Activated T-helper 2 cell treated with anti-CD3 and anti-CD28 coated beads, Interferon-gamma antibody, Interleukin-2, Interleukin-4, amounts not matched to agents 10 μg/mL and 5 μg/mL and 100 μg/mL, durations not matched to agents 14 hours and 24 hours and 36 hours (primary cell): ENCODE data around the gene DHX35. TPM values are rescaled to one million over a fixed set of nuclear protein-coding genes. Genes with fewer than 3 reads are reported as not detected.

Source experiments
- DNase-seq: peaks from one replicate; pipeline ENCODE4 v3.0.0; 2021; ENCODE audit warnings: low spot score
- H3K27ac Mint-ChIP-seq: one replicate; pipeline ENCODE4 v1.8.0; 2021; ENCODE audit warnings: mixed read lengths
- H3K27me3 Mint-ChIP-seq: one replicate; pipeline ENCODE4 v1.8.0; 2021; ENCODE audit warnings: low read depth, mixed read lengths
- H3K36me3 Mint-ChIP-seq: one replicate; pipeline ENCODE4 v1.8.0; 2021; ENCODE audit warnings: low read depth, mixed read lengths
- H3K4me1 Mint-ChIP-seq: one replicate; pipeline ENCODE4 v1.8.0; 2021; ENCODE audit warnings: low read depth, mixed read lengths
- H3K4me3 Mint-ChIP-seq: one replicate; pipeline ENCODE4 v1.8.0; 2021; ENCODE audit warnings: low read depth, mild to moderate bottlenecking, moderate library complexity, mixed read lengths
- H3K9me3 Mint-ChIP-seq: one replicate; pipeline ENCODE4 v1.8.0; 2021; ENCODE audit warnings: mixed read lengths
- intact Hi-C: fragments of 100-400 bp; cut with micrococcal nuclease; formaldehyde crosslinking; loops from one replicate; pipeline ENCODE4 v1.15.1; 2023
- total RNA-seq: library from RNA; stranded (reverse); gene quantifications from 2 replicates; pipeline ENCODE4 v1.2.3, GENCODE V29; 2022

DHX35 gene
- total RNA-seq, 1 donor from 2014 or later = 14.8 TPM

DNA sequence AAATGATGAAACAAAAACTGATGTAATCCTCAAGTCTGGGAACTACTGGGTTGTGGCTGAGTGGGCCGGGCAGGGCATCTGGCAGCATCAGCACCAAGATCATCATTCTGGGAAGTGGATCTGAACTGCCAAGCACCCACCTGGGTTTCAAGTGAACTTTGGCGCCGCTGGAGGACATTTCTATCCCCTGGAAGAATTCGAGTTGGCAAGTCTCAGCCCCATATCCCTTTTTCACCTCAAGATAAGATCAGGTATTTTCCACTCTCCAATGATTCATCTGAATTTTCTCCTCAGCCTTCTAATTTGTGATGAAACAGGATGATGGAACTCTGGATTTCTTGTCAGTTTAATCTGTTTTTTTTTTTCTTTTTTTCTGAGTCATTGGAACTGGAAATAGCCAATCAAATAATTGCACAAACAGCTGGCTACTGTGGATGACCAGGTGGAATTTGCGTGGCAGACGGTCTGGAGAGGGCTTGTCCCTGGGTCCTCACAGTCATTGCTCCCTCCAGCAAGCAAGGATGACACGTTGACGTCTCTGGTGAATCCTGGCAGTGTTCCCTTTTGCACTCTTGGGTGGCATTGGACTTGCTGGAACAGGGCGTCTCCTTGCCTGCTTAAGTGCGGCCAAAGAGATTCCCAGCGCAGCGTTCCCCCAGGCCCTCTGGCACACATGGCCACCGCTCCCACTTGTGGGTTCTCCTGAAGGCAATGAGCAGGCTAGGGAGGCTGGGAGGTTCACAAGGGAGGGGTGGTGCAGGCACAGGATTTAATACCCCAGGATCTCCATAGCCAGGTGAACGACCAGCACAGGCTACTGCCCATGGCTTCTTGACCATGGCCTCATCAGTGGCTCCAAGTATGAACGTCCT lies 80.4 kb downstream of the DHX35 start:
- intact Hi-C loops = loop anchor here (10.0 kb wide), 1 partner anchor 48 kb away; no protein-coding TSS in a partner anchor
- no peaks in the 10 kb centered on the region for H3K27me3 Mint-ChIP-seq
- no peaks in the 10 kb centered on the region for H3K4me1 Mint-ChIP-seq
- no peak overlapping the region for H3K4me3 Mint-ChIP-seq
- no peak for DNase-seq
- peaks cover 36% of the 10 kb centered on the region for H3K36me3 Mint-ChIP-seq
- no peaks in the 10 kb centered on the region for H3K9me3 Mint-ChIP-seq
- peak overlapping the region; percentile 24 for H3K27ac Mint-ChIP-seq

DNA sequence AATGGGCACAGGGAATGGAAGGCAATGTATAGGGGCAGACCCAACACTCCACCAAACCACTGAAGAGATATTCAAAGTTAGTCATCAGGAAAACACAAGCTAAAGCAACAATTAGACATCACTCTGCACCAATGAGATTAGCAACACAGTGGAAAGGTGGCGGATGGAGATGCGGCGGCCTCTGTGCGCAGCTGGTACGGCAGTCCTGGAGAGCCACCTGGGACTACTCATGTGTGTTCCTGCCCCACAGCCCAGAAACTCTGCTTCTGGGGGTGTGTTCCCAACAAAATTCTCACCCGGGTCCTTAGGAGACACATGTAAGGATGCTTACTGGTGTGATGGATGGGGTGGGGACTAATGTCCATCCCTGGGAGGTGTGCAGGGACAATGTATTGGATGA lies 82.4 kb downstream of the DHX35 start:
- Mint-ChIP-seq H3K27me3 (no peaks in the 10 kb centered on the region), H3K9me3 (no peaks in the 10 kb centered on the region), H3K36me3 (peaks cover 18% of the 10 kb centered on the region), H3K27ac (no peak overlapping the region), H3K4me3 (no peak overlapping the region), H3K4me1 (peaks cover under 1% of the 10 kb centered on the region)
- DNase-seq = no peak
- intact Hi-C loops = loop anchor here (10.0 kb wide), 1 partner anchor 50 kb away; no protein-coding TSS in a partner anchor

DNA sequence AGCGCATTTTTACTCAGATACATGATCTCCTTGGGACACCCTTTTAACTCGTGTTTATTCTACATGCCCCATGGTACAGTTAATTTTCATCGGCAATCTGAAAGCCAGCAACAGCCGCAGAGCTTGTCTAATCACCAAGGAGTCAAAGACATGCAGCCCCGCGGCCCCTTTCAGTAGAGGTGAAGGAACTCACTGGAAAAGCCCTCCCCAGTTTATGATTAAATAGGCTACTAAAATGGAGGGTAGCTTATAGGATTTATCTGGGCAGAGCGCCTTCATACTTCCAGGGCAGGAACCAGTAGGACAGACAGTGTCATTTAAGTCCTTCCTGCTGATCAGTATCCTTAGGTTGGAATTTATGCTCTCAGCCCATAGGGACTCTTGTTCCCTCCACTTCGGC lies 83.5 kb downstream of the DHX35 start:
- Mint-ChIP-seq H3K36me3 (peaks cover 10% of the 10 kb centered on the region), H3K4me3 (no peak overlapping the region), H3K27me3 (no peaks in the 10 kb centered on the region), H3K9me3 (no peaks in the 10 kb centered on the region), H3K4me1 (peaks cover 3% of the 10 kb centered on the region), H3K27ac (no peak overlapping the region)
- DNase-seq = no peak
- intact Hi-C loops = loop anchor here (10.0 kb wide), 1 partner anchor 51 kb away; no protein-coding TSS in a partner anchor

DNA sequence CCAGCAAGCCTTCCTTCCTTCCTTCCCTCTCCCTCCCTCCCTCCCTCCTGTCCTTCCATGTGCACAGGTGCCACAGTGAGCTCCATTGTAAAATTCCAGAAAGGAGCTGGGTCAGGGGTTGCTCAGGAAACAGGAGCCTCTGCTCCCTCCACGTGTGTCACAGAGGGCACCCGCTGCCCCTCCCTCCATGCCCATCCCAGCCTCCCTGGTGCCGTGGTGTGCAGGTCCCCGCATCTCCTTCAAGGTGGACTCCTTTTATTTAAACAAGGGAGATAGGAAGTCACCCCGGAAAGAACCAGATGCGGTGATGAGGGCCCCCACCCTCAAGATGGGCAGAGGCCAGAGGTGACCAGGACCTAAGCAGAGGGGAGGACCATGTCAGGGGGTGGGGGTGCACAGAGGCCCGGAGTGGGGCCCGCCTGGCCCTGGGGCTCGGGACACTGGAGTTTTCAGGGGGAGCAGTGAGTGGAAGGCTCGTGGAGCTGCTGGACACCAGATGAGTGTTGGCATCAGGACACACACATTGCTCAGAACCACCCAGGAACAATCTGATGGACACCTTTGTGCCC lies 85.4 kb downstream of the DHX35 start:
- Mint-ChIP-seq H3K9me3 (no peaks in the 10 kb centered on the region), H3K36me3 (peaks cover 8% of the 10 kb centered on the region), H3K4me3 (no peak overlapping the region), H3K4me1 (peaks cover 3% of the 10 kb centered on the region), H3K27ac (no peak overlapping the region), H3K27me3 (peaks cover 7% of the 10 kb centered on the region)
- intact Hi-C loops = loop anchor here (10.0 kb wide), 1 partner anchor 53 kb away; no protein-coding TSS in a partner anchor
- DNase-seq = no peak

DNA sequence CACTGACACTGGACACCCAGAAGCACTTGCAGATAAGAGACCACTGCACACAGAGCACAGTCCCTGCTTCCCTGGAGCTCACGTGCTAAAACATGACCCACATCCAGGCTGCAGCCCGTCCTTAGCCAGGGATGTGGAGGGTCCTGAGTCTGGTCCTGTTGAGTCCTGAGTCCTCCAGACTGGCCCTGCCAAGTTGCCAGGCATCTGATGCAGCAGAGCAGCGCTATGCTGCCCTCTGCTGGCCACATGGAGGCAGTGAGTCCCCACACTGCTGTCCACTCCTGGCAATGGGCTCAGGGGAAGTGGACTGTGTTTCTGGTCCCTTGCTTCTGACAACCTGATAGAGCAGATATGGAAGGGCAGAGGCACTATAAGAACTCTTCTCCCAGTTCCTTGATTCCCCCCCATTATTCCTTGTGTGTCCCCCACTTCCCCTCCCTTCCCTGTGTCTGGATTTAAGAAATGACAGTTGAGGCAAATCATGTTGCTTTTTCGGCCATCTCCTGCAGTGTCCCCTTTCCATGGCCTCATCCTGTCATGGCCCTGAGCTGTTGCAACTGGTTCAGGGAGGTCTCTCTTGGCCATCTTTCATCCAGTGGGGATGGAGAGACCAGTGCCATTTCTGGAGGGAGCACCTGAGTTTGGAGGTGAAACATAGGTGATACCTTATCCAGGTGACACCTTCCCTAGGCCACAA lies 86.0 kb downstream of the DHX35 start:
- no peak overlapping the region for H3K4me3 Mint-ChIP-seq
- peaks cover 4% of the 10 kb centered on the region for H3K36me3 Mint-ChIP-seq
- H3K27me3 Mint-ChIP-seq = peaks cover 10% of the 10 kb centered on the region
- peak overlapping the region; percentile 25 for H3K27ac Mint-ChIP-seq
- H3K4me1 Mint-ChIP-seq = peaks cover 3% of the 10 kb centered on the region
- DNase-seq = peak; percentile 63
- intact Hi-C loops = loop anchor here (1.0 to 10.0 kb wide), 4 partner anchors 27 to 402 kb away; partner anchors contain the start of gene FAM83D
- H3K9me3 Mint-ChIP-seq = no peaks in the 10 kb centered on the region

DNA sequence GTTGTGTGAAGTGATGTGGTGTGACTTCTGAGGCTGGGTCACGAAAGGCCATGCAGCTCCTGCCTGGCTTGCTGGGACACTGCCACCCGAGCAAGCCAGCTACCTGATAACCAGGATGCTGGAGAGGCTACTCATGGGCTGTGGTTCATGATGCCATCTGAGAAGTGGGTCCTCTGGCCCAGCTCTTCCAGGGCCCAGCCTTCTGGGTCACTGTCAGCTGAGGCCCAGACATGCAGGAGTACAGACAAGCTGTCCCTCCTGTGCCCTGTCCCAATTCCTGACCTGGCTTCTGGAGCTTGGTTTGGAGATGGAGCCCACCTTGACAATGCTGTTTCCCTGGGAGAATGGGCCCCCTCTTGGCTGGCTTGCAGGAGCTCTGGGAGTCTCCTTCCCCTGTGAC lies 87.0 kb downstream of the DHX35 start:
- Mint-ChIP-seq H3K36me3 (no peaks in the 10 kb centered on the region), H3K9me3 (no peaks in the 10 kb centered on the region), H3K4me3 (no peak overlapping the region), H3K27me3 (peaks cover 12% of the 10 kb centered on the region), H3K4me1 (peaks cover 3% of the 10 kb centered on the region), H3K27ac (no peak overlapping the region)
- no peak for DNase-seq
- intact Hi-C loops = loop anchor here (2.0 to 10.0 kb wide), 2 partner anchors 28 to 54 kb away; no protein-coding TSS in a partner anchor

DNA sequence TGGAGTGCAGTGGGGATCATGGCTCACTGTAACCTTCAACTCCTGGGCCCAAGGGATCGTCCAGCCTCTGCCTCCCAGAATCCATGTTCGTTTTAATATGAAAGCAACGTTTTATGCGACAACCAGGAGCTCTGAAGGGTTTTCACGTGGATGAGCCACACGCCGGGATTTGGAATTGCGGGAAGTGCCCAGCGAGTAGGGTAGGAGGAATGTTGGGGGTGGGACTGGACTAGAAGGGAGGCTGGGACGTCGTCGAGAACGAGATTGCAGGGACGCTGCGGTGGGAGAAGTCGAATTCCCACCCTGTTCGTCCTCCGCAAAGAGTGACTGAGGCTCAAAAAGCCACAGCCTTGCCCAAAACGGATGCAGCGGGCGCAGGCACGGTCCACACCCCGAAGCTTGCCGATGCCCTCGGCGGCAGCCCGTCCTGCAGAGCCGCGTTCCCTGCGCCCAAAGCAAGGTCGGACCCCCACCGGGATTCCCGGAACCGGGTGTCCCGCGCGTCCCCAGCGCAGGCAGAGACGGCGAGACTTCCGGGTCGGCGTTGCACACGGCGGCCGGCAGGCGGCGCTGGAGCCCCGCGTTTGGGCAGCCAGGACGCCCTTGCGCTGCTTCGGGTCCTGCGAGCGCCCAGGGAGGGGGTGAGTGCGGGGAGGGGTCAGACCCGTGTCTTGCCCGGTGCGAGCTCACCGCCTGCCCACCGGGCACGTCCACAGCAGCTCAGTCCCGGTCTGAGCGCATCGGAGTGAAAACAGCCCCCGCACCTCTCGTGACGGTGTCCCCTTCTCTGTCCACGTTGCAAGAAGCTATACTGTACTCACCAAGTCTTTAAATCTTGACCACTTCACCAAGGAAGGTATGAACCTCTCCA lies 87.8 kb downstream of the DHX35 start:
- peak overlapping the region; percentile 68 for H3K27ac Mint-ChIP-seq
- DNase-seq = peak; percentile 75
- H3K27me3 Mint-ChIP-seq = peaks cover 12% of the 10 kb centered on the region
- intact Hi-C loops = loop anchor here (1.0 to 10.0 kb wide), 3 partner anchors 29 to 55 kb away; no protein-coding TSS in a partner anchor
- peak overlapping the region; percentile 83 for H3K4me3 Mint-ChIP-seq
- H3K4me1 Mint-ChIP-seq = peaks cover 3% of the 10 kb centered on the region
- H3K36me3 Mint-ChIP-seq = no peaks in the 10 kb centered on the region
- no peaks in the 10 kb centered on the region for H3K9me3 Mint-ChIP-seq

DNA sequence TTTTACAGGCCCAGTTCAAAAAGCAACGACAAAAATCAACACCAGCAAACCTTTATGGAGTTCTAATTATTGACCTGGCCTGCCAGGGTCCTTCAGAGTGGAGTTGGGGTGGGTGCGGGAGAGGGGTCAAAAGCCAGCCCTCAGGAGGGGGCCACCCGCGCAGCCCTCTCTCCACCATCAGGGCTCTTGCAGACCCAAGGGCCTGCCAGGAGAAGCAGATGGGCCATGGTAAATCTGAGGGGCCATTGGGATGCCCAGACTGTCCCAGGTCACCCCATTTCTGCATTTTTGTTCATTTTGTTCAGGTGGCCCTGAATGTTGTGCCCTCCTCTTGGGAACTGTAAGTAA lies 88.4 kb downstream of the DHX35 start:
- Mint-ChIP-seq H3K4me1 (peaks cover 3% of the 10 kb centered on the region), H3K27me3 (peaks cover 12% of the 10 kb centered on the region), H3K36me3 (no peaks in the 10 kb centered on the region), H3K27ac (no peak overlapping the region), H3K9me3 (no peaks in the 10 kb centered on the region), H3K4me3 (peak overlapping the region; percentile 83)
- intact Hi-C loops = loop anchor here (1.0 kb wide), 1 partner anchor 31 kb away; no protein-coding TSS in a partner anchor
- no peak for DNase-seq

DNA sequence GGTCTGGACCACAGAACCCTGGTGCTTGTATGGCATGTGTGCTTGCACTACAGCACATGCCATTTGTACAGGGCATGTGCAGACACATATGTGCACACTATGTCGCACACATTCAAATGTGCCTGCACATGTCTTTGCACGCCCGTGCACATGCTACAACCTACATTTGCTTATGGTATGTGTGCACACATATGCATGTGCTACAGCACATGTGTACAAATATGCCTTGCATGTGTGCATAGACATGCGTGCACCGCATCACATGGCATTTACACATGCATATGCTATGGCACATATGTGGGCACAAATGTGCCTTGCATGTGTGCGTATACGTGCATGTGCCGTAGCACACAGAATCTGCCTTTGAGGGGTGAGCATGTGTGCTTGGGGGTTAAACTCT lies 90.5 kb downstream of the DHX35 start:
- no peak for DNase-seq
- Mint-ChIP-seq H3K36me3 (no peaks in the 10 kb centered on the region), H3K27ac (no peak overlapping the region), H3K4me1 (peaks cover 3% of the 10 kb centered on the region), H3K9me3 (no peaks in the 10 kb centered on the region), H3K27me3 (peaks cover 15% of the 10 kb centered on the region), H3K4me3 (no peak overlapping the region)
- intact Hi-C loops = no loop called here

DNA sequence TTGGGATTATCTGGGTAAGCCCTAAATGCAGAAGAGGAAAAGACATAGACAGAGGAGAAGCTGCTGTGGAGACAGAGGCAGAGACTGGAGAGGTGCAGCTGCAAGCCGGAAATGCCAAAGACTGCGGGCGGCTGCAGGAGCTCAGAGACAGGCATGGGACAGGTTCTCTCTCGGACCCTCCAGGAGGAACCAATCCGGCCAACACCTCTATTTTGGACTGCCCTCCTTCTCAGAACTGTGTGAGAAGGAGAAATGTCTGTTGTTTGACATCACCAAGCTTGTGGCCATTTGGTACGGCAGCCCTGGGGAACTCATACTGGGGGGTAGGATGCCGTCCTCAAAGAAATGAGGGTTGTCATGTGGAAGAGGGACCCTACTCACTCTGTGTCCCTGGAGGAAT lies 95.0 kb downstream of the DHX35 start:
- no peaks in the 10 kb centered on the region for H3K36me3 Mint-ChIP-seq
- H3K27me3 Mint-ChIP-seq = peaks cover 8% of the 10 kb centered on the region
- intact Hi-C loops = no loop called here
- DNase-seq = no peak
- no peak overlapping the region for H3K4me3 Mint-ChIP-seq
- no peaks in the 10 kb centered on the region for H3K4me1 Mint-ChIP-seq
- H3K27ac Mint-ChIP-seq = no peak overlapping the region
- H3K9me3 Mint-ChIP-seq = no peaks in the 10 kb centered on the region

DNA sequence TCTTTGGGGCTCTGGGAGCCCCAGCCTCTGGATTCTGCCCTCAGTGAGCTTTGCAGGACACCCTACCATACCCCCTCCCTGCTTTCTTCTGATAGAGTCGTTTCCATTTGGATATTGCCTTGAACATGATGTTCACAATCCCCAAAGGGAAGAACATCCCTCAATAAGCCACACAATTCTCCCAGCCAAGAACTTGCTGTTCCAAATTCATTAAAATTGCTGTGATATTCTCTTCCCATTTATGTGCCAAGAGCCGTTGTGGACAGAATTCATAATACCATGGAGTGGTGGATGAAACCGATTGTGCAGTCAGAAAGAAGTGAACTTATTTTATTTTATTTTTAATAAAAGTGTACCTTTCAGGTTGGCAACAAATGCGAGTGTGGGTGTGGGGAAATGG lies 95.8 kb downstream of the DHX35 start:
- no peak overlapping the region for H3K4me3 Mint-ChIP-seq
- no peak overlapping the region for H3K27ac Mint-ChIP-seq
- no peaks in the 10 kb centered on the region for H3K4me1 Mint-ChIP-seq
- H3K9me3 Mint-ChIP-seq = no peaks in the 10 kb centered on the region
- no peak for DNase-seq
- H3K36me3 Mint-ChIP-seq = no peaks in the 10 kb centered on the region
- intact Hi-C loops = no loop called here
- peaks cover 7% of the 10 kb centered on the region for H3K27me3 Mint-ChIP-seq

DNA sequence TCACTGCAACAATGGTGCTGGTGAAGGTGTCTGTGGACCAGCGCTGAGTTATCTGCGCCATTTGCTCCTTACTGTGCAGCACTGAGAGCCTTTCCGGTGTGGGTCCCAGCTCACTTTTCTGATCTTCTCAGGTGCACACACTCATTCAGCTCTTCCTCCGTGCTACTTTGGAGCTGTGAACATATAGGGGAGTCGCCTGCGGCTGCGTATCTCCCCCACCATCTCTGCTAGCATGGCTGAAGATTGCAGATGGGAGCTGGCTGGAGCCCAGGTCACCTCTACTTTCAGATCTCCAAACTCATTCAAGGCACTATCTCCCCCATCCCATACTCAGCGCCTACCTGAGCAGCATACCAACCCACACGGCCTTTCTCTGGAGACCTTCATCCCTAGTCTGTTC lies 96.9 kb downstream of the DHX35 start:
- H3K9me3 Mint-ChIP-seq = no peaks in the 10 kb centered on the region
- no peaks in the 10 kb centered on the region for H3K4me1 Mint-ChIP-seq
- H3K36me3 Mint-ChIP-seq = no peaks in the 10 kb centered on the region
- H3K27me3 Mint-ChIP-seq = peaks cover 4% of the 10 kb centered on the region
- intact Hi-C loops = no loop called here
- H3K27ac Mint-ChIP-seq = no peak overlapping the region
- no peak for DNase-seq
- no peak overlapping the region for H3K4me3 Mint-ChIP-seq
